GM12864 (cell line): Measurements from ENCODE around the gene WDPCP.

ENCODE experiments used
- DNase-seq: peaks from one replicate; pipeline ENCODE4 v3.0.0-alpha.2; 2011; ENCODE audit warnings: low read depth
- H3K4me3 ChIP-seq: 2 replicates; pipeline ENCODE4 v1.5.1; 2011; ENCODE audit warnings: mild to moderate bottlenecking, low read depth, low read length, control low read depth
- CTCF ChIP-seq: IDR thresholded peaks from 2 replicates; pipeline ENCODE4 v1.5.1; 2011; ENCODE audit warnings: low read depth, mild to moderate bottlenecking, moderate library complexity, low read length, control low read depth, inconsistent platforms; ENCODE audit errors: missing control alignments

Gene WDPCP

GRCh38 chr2:63131196-63131595, 457.1 kb downstream of the WDPCP start:
- H3K4me3 ChIP-seq: no peak overlapping the region
- no peak for TF ChIP-seq CTCF
- DNase-seq: no peak

GRCh38 chr2:63127594-63127993, 460.7 kb downstream of the WDPCP start:
- H3K4me3 ChIP-seq: no peak overlapping the region
- TF ChIP-seq CTCF: no peak

GRCh38 chr2:63124850-63125249, 463.4 kb downstream of the WDPCP start:
- DNase-seq: no peak
- no peak for TF ChIP-seq CTCF
- H3K4me3 ChIP-seq: no peak overlapping the region

More at GRCh38 chr2:63127594-63127993, 460.7 kb downstream of the WDPCP start:
- DNase-seq: no peak

GRCh38 chr2:63124218-63124617, 464.1 kb downstream of the WDPCP start:
- no peak for DNase-seq
- H3K4me3 ChIP-seq: no peak overlapping the region
- no peak for TF ChIP-seq CTCF

GRCh38 chr2:63122921-63123320, 465.4 kb downstream of the WDPCP start:
- no peak for TF ChIP-seq CTCF
- H3K4me3 ChIP-seq: no peak overlapping the region
- no peak for DNase-seq

GRCh38 chr2:63121055-63121834, 467.0 kb downstream of the WDPCP start:
- H3K4me3 ChIP-seq: no peak overlapping the region
- TF ChIP-seq CTCF: no peak
- no peak for DNase-seq

GRCh38 chr2:63118821-63119220, 469.5 kb downstream of the WDPCP start:
- no peak for DNase-seq
- no peak overlapping the region for H3K4me3 ChIP-seq
- TF ChIP-seq CTCF: no peak
